TTC549 (cell line): ENCODE results near the gene DIRAS1.
A peak's percentile ranks its signal among the peaks of the same experiment; 100 is the strongest.

ENCODE experiments used
- FAIRE-seq: peaks from 2 replicates; lab custom pipeline; 2012; peaks lifted over from hg19 to GRCh38; lab: Jason Lieb, UNC

The DIRAS1 gene

DNA sequence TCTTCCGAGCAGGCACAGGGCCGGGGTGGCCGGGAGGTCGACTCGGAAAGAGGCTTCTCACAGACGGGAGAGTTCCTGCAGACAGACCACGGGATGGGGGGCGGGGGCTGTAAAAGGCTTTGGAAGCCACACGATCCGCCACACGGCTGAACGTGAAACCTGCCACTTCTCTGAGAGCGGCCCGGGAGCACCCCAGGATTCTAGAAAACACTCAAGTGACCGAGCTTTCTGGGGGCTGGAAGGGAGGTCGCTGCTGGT is 34.2 kb upstream of the DIRAS1 start:
- no peak for FAIRE-seq

DNA sequence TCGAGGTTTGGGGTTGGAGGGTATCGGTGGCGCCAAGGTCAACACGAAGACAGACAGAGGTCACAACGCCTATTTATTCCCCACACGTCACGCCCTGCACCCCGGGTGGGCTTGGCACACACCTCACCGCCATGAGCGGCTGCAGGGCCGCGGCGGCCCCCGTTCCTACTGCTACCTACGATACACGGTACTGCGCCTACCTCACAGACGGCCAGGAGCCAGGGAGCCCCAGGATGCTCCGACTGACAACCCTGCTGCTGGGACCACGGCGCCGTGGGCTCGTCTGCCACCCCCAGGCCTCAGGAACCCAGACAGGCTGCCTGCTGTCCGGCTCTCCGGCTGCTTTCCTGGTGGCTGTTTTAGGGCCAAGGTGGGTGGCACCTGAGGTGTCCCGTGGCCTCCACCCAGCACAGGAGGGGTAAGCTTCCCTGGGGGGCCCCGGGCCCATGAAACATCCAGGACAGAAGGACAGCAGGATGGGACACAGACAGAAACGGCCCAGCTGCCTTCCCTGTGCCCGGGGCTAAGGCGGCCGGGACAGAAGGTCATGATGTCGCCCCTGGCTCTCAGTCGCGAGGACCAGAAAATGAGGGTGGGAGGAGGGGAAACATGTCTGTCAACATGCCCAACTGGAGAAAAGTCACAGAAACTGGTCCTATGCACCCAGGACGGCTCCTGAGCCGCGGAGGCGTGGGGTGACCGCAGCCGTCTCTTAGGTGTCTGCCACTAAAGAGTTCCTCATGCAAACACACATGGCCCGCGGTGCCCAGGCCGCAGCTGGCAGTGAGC is 33.7 kb upstream of the DIRAS1 start:
- no peak for FAIRE-seq

GRCh38 chr19:2751438-2751830 is 30.3 kb upstream of the DIRAS1 start:
- no peak for FAIRE-seq

DNA sequence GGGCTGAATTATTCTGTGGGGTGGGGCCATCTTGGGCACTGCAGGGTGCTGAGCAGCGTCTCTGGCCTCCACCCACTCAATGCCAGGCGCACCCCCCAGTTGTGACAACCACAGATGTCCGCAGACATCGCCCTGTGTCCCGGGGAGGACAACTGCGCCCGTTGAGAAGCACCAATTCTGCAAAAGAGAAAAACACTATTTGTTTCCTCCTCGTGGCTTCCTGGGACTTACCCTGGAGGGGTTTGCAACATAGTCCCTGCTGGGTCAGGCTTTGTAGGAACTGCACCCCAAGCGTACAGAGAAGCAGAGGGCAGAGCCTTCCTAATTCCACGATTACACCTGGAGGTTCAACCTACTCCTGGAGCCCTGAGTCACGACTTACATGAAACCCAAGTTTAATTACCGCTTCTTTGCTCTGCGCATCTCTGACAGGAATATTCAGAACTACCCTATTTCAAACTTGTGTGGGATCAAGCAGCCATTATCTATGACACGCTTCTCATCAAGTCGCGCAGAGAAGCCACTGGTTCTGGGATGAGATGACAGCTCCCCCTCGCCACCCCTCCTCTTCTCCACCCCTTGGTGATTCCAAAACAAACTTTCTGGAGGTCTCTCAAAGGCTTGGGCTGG is 29.8 kb upstream of the DIRAS1 start:
- FAIRE-seq = no peak

DNA sequence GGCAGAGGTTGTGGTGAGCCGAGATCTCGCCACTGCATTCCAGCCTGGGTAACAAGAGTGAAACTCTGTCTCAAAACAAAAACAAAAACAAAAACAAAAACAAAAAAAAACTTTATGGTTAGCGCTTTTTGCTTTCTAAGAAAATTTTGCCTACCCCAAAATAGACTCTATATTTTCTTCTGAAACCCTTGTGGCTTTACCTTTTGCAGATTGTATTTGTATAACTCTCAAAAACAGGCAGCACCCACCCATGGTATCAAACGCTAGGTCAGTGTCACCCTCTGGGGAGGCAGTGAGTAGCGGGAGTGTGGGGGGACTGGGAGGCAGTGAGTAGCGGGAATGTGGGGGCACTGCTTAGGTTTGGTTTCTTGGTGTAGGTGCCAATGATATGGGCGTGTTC is 26.2 kb upstream of the DIRAS1 start:
- no peak for FAIRE-seq

- FAIRE-seq = no peak
Measured at GRCh38 chr19:2744113-2744512, 22.9 kb upstream of the DIRAS1 start.

DNA sequence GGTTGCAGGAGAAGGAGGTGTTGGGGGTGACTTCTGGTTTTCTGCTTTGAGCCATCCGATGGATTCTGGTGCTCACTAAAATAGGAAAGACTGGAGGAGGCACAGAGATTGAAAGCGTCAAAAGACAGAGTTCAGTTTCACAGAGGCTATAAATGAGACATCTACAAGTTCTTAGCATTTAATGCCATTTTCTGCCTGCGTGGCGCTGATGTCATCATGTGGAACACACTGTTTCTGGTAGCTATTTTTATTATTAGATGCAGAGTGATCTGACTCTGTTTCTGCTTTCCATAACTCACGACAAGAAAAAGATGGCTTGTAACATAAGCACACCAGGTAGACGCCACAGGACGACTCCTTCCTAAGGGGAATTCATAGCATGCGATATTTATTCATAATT is 21.9 kb upstream of the DIRAS1 start:
- FAIRE-seq = no peak

DNA sequence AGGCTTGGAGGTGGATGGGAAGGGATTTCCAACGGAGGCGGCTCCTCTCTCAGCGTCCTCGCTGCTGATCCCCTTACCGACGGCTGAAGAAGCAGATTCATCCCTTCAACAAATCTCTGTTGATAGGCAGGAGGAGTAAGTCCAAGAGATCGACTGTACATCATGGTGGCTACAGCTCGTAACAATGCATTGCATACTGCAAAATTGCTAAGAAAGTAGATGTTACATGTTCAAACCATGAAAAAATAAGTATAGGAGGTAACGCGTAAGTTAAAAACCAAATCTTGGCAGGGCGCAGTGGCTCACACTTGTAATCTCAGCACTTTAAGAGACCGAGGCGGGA is 19.1 kb upstream of the DIRAS1 start:
- no peak for FAIRE-seq

- peak; percentile 3 for FAIRE-seq
Measured at GRCh38 chr19:2739602-2740313, 18.6 kb upstream of the DIRAS1 start, which contains the start of gene SLC39A3. Gene SLC39A3 (minus strand): TSS chr19:2740017. CDS start chr19:2737257, 2,760 bp downstream.

DNA sequence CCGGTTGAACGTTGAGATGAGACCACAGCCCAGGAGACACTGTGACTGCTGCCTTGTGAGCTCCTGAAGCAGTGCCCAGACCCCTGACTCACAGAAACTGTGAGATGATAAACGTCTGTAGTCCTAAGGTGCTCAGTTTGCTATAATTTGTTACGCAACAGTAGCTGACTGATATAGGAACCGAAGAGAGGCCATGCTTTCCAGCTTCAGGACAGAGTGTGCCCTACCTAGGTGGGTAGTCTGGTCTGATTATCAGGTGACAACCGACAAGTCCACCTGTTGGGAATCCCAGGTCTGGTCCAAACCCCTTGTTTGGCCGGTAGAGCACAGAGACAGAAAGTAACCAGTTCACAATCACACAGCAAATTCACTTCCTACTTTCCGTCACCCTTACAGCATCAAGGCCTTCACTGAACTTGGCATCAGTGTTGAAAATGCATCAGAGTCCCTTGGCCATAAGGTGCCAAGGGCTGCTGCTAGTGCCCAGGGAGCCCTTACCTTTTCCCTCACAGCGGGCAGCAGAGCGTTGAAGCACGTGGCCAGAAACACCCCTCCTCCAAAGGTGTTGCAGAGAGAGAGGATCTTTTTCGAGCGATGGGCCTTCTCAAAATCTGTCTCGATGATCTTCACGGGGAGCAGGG is 15.5 kb upstream of the DIRAS1 start:
- FAIRE-seq = no peak

- FAIRE-seq = no peak
Measured at GRCh38 chr19:2735374-2735773, 14.2 kb upstream of the DIRAS1 start.

DNA sequence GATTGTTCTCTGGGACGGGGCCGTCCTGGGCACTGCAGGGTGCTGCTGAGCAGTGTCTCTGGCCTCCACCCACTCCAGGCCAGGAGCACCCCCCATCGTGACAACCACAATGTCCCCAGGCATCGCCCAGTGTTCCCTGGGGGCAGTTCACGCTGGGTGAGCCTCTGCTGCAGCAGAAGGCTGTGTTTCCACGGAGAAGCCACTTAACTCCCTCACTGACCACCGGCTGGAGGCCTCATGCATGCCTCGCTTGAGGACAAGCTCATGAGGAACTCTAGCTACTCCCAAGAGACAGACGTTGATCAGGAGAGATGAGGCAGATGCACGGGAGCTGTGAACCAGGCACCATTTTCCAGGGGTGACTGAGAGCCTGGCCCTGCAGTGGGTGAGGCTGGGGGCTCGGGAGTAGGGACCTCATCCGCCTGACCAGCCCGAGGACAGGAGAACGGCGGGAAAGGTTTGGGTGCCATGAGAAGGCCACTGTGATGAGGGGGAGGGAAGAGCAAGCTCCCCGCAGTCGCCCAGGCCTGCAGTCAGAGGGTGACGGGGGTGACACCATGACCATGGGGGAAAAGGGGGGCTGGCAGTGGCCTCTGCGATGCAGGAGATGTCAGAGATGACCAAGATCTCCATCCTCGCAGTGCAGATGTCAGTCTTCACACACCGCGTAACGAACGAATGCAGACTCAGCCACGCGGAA is 13.6 kb upstream of the DIRAS1 start:
- no peak for FAIRE-seq

GRCh38 chr19:2733930-2734588 is 12.9 kb upstream of the DIRAS1 start:
- FAIRE-seq = no peak

GRCh38 chr19:2732883-2733282 is 11.7 kb upstream of the DIRAS1 start:
- no peak for FAIRE-seq

DNA sequence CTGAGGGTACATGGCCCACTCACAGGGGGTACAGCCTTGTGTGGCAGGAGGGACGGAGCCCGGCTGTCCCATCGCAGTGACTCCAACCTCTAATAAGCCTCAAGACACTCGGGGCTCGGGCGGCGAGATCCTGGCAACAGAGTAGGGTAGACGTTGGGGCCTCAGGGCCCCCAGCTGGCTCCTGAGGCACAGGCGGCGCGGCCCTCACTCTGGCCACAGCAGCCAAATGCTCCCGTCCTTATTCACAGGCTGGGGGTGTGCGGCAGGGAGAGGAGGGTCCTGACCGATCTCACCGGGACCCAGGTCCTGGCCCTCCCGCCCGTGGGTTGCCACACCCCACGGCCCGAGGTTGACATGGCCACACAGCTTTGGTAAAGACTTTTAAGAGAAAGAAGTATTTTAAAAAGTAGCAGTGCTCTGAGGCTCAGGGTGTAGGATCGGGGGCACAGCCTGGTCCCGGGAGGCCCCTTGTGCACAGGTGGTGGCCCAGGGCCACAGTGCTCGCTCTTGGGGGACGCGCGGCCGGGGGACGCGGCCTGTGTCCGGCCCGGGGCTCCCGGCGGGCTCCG is 11.1 kb upstream of the DIRAS1 start:
- FAIRE-seq = no peak

DNA sequence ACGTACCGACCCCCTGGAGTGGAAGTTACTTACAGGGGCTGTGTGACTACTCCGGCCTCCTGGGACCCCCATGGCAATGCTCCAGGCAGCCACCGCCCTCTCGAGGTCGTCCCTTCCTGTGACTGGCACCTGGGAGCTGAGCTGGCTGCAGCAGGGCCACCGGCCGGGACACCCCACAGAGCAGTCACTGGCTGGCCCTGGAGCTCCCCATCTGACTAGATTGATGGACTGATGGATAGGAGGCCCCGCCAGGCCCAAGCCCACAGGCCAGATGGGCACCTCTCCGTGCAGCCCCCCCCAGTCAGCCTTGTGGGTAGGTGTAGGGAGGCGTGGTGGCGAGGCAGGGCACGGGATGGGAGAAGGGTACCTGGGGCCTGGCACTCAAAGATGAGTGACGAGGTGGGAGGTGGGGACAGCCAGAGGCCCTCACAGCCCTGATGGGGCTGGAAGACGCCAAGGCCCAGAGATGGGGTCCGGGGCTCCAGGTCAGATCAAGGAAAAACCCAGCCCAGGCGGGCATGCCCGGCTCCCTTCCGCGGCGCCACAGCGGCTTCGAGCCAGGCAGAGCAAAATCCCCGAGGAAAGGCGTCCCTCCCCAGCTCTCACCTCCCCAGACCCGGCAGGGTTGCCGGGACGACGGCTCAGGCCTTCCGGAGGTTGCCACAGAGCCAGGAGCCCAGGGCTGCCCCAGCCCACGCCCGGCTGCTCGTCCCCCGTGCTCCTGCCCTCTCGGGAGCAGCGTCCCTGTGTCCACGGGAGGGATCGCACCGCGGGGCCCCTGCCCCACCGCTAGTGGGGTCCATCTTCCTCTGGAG is 10.2 kb upstream of the DIRAS1 start:
- FAIRE-seq = no peak

DNA sequence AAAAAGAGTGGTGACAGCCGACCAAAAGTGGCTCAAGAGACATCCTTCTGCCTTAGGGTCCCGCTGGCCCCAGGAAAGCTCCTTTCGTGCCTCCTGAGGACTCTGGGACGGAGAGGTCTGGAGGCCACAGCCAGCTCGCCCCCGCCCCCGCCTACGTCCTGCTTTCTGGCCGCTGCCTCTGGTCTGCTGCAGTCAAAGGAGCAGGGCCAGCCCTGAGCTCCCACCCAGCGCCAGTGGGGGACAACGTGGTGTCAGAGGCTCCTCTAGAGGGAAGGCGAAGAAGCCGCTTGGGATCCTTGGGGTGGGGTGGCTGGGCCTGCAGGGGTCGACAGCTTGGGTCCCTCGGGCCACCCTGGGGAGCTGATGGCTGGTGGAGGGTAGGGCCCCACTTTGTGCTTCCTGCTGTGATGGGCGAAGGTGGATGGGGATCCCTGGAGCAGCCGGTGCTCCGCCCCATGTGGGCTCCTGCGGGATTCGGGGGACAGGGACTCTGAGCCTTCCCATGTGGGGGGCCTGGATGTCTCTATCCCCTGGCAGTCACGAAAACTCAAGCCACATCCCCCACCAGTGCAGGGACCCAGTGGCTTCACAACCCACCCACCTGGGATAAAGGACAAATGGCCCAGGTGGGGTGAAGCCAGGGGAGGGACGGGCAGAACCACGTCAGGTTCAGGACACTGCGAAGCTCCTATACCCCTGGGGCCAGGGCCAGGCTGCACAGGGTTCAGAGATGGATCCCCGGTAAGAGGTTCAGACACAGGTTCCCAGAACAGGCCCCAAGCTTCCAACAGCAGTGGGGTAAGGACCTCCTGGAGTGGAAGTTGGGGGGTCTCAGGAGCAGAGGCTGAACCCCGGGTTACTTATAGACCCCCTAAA is 9.0 kb upstream of the DIRAS1 start:
- no peak for FAIRE-seq

DNA sequence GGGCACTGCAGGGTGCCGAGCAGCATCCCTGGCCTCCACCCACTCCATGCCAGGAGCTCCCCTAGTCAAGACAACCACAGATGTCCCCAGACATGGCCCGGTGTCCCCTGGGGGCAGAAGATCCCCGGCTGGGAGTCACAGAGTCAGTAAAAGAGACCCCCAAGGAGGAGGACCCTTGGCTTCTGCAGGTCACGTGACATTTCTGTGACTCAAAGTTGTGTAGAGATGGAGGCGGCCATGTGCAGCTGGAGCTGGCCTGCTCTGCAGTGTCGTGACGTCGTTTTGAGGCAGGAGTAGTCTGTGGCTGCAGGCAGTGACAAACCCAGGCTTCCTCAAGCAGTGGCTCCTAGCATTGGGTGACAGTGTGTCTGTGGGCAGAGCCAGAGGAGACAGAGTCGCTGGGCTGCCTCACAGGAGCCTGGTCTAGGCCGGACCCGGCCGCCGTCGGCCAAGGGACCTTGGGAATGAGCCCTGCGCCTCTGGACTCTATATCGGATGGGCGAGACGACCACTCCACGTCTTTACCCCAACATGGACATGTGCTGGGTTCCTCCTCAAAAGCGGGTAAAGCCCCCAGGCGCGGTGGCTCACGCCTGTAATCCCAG is 7.7 kb upstream of the DIRAS1 start:
- FAIRE-seq = no peak

DNA sequence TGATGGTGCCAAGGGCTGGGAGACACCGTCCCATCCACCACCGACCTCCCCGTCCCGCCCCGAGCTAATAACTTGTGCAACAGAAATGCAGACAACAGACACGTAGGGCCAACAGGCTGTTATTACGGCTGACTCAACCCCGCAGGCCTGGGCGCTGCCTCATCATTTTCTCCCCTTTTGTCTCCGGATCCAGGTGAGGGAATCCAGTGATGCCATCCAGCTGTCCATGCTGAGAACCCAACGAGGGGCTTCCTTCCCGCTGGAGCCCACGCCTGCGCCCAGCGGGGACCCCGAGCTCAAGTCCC is 6.4 kb upstream of the DIRAS1 start:
- no peak for FAIRE-seq
